HG03159 (cell line): ENCODE results near the gene POLA1.
"Not testable (repeated sequence)": the region's sequence is repeated elsewhere in the genome, so short reads cannot be mapped to it uniquely, and the experiment has no call there.

Experiments used
- ATAC-seq: cut with Tn5 transposase; IDR thresholded peaks from one replicate; pipeline ENCODE4 v1.9.1; 2021; ENCODE audit warnings: mild to moderate bottlenecking, moderate library complexity; ENCODE audit not compliant: unreplicated experiment

The POLA1 gene

GRCh38 chrX:24782011-24782410 is 88.3 kb downstream of the POLA1 start:
- ATAC-seq: no peak

DNA sequence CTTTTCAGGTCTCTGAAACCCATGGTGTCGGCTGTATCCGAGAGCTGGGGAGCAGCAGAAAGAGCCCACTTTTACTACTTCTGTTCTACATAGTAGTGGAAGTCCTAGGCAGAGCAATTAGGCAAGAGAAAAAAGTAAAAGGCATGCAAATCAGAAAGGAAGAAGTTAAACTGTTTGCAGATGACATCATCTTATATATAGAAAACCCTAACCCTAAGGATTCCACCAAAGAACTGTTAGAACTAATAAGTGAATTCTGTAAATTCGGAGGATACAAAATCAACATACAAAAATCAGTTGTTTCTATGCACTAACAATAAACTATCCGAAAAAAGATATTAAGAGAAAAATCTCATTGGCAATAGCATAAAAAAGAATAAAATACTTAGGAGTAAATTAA is 95.3 kb downstream of the POLA1 start:
- ATAC-seq: no peak

DNA sequence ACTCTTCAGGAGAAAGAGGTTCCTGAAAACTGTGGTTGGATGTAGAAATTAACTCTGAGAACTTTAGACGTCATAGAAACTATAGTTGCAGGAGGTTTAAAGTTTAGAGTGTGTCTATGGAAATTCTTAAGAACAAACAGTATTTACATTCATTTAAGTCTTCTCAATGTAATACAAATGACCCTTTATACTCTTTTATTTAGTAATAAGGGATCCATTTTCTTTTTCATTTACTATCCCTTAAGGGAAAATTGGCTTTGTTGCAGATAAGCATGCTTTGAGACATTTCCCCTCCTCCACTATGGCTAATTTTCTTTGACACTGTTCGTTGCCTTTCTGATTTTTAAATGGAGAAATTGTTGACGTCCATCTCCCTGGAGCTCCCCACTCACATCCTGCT is 96.4 kb downstream of the POLA1 start:
- ATAC-seq: no peak

- no peak for ATAC-seq
These were observed 102.5 kb downstream of the POLA1 start for GRCh38 chrX:24796204-24796603.

DNA sequence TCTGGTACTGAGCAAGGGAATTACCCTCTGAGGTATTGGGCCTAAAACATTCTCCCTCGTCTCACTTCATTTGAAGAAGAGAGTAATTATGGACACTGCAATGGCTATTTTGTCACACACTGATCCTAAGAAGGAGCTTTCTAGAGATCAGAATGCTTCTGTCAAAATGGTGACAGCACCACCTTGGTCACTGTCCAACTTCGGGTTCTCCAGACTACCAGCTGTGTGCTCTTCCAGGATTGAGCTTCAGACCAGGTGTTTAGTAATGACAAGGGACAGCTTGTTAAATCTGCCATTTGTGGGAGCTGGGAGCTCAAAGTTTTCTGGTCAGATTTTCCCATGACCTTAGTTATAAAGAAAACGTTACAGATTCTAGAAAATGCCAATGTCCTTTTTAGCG is 105.4 kb downstream of the POLA1 start:
- ATAC-seq: no peak

DNA sequence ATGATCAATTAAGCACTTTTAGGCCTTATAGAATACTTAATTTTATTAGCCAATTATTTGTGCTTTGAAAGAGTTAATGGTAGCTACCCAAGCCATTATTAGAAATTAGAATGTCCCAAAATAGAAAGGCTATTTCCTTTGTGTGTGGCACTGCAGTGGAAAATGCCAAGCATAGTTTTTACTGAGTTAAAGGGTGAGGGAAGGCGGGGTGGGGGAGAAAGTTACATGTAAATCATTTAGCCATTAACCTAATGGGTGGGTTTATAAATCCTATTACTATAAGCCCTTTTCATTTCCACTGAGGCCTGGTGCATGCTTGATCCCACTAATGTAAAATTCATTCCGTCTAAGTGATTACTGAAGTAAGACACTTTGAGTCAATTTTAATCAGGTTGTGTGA is 105.8 kb downstream of the POLA1 start:
- no peak for ATAC-seq

DNA sequence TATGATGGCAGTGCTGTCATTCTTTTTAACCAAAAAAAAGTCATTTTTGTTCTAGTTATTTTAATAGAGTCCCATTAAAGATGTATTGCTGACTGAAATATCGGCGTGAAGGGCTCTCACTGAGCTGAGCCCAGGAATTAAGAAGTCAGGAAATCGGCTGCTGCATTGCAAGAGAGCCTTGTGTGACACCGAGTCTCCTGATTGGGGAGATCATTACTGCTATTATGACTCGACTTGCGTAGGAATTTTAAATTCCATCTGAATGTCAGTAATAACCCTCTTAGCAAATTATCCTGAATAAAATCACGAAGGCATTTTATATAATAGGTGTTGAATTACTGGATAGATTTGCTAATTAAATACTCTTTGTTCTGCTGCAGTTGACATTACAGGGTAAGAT is 111.5 kb downstream of the POLA1 start:
- no peak for ATAC-seq

- not testable (repeated sequence) for ATAC-seq
These were observed 126.1 kb downstream of the POLA1 start for GRCh38 chrX:24819807-24820206.

- ATAC-seq: no peak
These were observed 134.4 kb downstream of the POLA1 start for GRCh38 chrX:24828147-24828546.

DNA sequence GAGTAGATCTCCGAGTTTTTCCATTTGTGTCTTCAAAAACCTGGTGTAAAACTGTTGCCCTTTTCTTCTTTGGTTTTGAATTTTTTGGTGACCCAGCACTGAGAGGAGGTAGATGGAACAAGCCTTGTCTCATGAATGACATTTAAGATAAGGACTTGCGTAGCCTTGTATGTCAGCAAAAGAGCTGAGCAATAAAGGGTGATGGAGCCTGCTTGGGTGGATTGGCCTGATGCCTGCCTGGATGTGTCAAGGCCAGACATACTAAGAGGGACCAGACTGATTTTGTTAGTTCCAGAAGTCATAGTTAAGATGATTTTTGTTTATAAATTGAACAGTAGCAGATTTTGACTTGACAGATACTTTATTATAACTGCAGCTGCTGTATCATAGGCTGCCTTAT is 134.9 kb downstream of the POLA1 start:
- no peak for ATAC-seq

- no peak for ATAC-seq
These were observed 140.0 kb downstream of the POLA1 start for GRCh38 chrX:24833695-24834094.

DNA sequence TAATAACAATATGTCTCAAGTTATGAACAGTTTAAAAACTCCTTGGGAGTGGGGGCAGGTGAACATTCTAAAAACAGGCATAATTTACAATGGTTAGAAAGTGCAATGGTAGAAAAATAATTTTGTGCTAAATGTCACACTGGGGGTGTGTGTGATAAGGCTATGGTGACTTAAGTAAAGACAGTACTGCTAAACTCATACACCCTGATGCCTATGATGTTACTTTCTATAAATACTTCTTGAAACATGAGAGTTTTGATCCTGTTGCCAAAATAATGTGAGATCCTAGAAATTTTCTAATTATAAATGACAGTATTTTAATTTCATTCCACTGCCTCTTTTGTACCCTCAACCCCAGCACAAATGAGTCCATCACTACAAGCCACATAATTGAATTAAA is 144.2 kb downstream of the POLA1 start:
- ATAC-seq: no peak

DNA sequence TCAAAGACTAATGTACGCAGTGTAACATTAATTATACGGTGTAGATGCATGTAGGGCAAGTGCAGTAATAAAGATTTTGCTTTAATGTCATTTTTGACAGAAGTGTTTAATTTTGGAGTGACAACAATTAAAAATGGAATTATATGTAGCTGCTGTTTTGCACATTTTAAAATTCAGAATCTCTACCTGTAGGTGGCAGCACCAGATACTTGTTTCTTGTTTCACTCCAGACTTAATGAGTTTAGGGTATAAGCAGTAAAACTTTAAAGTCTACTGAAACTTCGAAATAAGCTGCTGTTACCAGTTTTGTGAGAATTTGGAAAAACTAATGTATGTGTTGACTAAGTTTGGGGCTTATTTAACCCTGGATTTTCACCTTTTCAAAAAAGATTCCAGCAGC is 144.9 kb downstream of the POLA1 start:
- no peak for ATAC-seq

GRCh38 chrX:24839331-24839730 is 145.6 kb downstream of the POLA1 start:
- ATAC-seq: no peak

- no peak for ATAC-seq
These were observed 148.8 kb downstream of the POLA1 start for GRCh38 chrX:24842486-24842885.

DNA sequence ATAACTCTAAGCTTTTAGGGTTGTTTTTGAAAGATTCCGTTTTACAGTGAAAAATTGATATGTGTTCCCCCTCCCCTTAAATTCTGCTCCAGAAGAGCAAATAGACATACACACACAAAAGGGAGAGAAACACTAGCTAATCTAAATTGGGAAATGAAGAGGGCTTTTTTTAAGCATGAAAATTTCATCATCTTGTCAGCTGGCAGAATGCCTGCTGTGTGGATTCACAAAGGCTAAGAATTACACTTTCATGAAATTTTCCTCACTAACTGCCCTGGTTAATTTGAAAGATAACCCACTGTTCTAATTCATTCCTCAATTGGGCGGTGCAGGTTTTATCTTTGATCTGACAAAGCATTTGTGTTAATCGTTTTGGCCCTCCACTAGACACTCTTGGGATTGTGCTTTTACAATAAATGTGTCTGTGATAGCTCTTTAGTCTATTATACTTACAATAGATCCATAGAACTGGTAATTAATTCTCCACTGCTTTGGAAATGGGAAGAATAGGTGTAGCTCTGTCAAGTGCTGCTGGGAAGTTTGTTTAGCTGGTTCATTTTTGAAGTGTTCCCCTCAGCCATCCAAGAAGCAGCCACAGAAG is 152.9 kb downstream of the POLA1 start:
- ATAC-seq: no peak

- ATAC-seq: no peak
These were observed 157.6 kb downstream of the POLA1 start for GRCh38 chrX:24851289-24851688.

- no peak for ATAC-seq
These were observed 158.1 kb downstream of the POLA1 start for GRCh38 chrX:24851780-24852179.

- ATAC-seq: no peak
These were observed 164.5 kb downstream of the POLA1 start for GRCh38 chrX:24858004-24858746.

DNA sequence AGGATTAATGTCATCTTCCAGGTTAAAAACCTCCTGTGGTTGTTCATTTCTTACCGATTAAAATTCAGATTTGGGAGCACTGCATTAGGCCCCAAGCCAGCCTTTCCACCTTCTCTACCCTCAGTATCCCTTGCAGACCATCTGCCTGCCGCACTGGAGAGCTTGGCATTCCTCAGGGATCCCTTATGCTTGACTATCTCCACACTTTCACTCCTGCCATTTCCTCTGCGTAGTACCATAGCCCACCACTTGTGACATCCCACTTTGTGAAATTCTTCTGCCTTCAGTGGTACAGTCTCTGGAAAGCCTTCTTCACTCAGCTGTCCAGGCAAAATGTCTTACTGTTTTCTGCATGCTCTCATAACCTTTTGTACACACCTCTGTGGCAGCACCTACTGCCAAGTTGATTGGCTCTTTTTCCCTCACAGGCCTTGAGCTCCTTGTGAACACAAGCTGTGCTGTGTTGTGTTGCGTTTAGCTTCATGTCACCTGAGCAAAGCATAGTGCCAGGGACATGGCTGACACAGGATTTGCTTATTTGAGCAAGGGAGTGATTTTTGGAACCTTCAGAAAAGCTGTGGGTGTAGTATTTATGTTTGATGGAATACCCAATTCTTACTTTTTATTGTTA is 165.6 kb downstream of the POLA1 start:
- ATAC-seq: no peak

- ATAC-seq: no peak
These were observed 166.4 kb downstream of the POLA1 start for GRCh38 chrX:24860140-24860539.

GRCh38 chrX:24862343-24862742 is 168.6 kb downstream of the POLA1 start:
- ATAC-seq: no peak
